ENCODE results near the gene CXADR.
"Not testable (repeated sequence)": the region's sequence is repeated elsewhere in the genome, so short reads cannot be mapped to it uniquely, and the experiment has no call there.

CXADR gene

GRCh38 chr21:17523007-17523451, 10.2 kb downstream of the CXADR start:
- Histone ChIP-seq H3K4me3 (ENCODE audit: low read length) (no peak overlapping the region), H4K20me1 (ENCODE audit: control insufficient read depth, insufficient read depth, low read depth, low read length) (no peaks in the 10 kb centered on the region), H3K9me3 (ENCODE audit: control insufficient read depth, insufficient read depth, low read length) (no peaks in the 10 kb centered on the region), H3K27me3 (ENCODE audit: control insufficient read depth, low read length) (no peaks in the 10 kb centered on the region), H3K4me2 (ENCODE audit: low read length) (no peak overlapping the region), H3K27ac (ENCODE audit: low read depth, low read length) (no peak overlapping the region), H3F3A (ENCODE audit: control insufficient read depth, insufficient read depth) (no peaks in the 10 kb centered on the region), H3K9me2 (replicated peaks; ENCODE audit: control insufficient read depth, low read length) (no peaks in the 10 kb centered on the region), H3K4me1 (ENCODE audit: control insufficient read depth, low read length) (no peaks in the 10 kb centered on the region), H3K36me3 (ENCODE audit: control insufficient read depth, low read length) (no peaks in the 10 kb centered on the region), H3K79me2 (ENCODE audit: control insufficient read depth, low read length) (no peaks in the 10 kb centered on the region)
- TF ChIP-seq EZH2phosphoT487 (IDR thresholded peaks at IDR 0.05; ENCODE audit: borderline replicate concordance, low read length), result no peak
- no peak for TF ChIP-seq CTCF (IDR thresholded peaks at IDR 0.05; ENCODE audit: low read depth, low read length, poor library complexity, severe bottlenecking)

DNA sequence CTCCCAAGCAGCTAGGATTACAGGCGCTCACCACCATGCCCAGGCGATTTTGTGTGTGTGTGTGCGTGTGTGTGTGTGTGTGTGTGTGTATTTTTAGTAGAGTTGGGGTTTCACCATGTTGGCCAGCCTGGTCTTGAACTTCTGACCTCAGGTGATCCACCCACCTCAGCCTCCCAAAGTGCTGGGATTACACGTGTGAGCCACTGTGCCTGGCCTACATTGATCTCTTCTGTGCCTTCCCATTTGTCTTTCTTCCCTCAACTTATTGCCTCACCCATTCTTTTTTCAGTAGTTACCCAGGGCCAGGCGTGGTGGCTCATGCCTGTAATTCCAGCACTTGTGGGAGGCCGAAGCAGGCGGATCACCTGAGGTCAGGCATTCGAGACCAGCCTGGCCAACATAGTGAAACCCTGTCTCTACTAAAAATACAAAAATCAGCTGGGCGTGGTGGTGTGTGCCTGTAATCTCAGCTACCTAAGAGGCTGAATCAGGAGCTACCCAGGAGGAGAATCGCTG, 11.2 kb downstream of the CXADR start:
- not testable (repeated sequence) for H3K36me3 ChIP-seq (ENCODE audit: control insufficient read depth, low read length); H3F3A ChIP-seq (ENCODE audit: control insufficient read depth, insufficient read depth); H3K4me2 ChIP-seq (ENCODE audit: low read length); H3K79me2 ChIP-seq (ENCODE audit: control insufficient read depth, low read length); H3K27ac ChIP-seq (ENCODE audit: low read depth, low read length); H3K4me1 ChIP-seq (ENCODE audit: control insufficient read depth, low read length); H3K27me3 ChIP-seq (ENCODE audit: control insufficient read depth, low read length); H3K9me3 ChIP-seq (ENCODE audit: control insufficient read depth, insufficient read depth, low read length); H3K4me3 ChIP-seq (ENCODE audit: low read length); H3K9me2 ChIP-seq (replicated peaks; ENCODE audit: control insufficient read depth, low read length); H4K20me1 ChIP-seq (ENCODE audit: control insufficient read depth, insufficient read depth, low read depth, low read length)

- no peaks in the 10 kb centered on the region for H3F3A ChIP-seq (ENCODE audit: control insufficient read depth, insufficient read depth)
- no peak overlapping the region for H3K27ac ChIP-seq (ENCODE audit: low read depth, low read length)
- H3K4me2 ChIP-seq (ENCODE audit: low read length), result no peak overlapping the region
- no peaks in the 10 kb centered on the region for H3K9me3 ChIP-seq (ENCODE audit: control insufficient read depth, insufficient read depth, low read length)
- no peaks in the 10 kb centered on the region for H3K9me2 ChIP-seq (replicated peaks; ENCODE audit: control insufficient read depth, low read length)
- H3K79me2 ChIP-seq (ENCODE audit: control insufficient read depth, low read length), result no peaks in the 10 kb centered on the region
- no peaks in the 10 kb centered on the region for H3K36me3 ChIP-seq (ENCODE audit: control insufficient read depth, low read length)
- no peak overlapping the region for H3K4me3 ChIP-seq (ENCODE audit: low read length)
- no peaks in the 10 kb centered on the region for H4K20me1 ChIP-seq (ENCODE audit: control insufficient read depth, insufficient read depth, low read depth, low read length)
- H3K4me1 ChIP-seq (ENCODE audit: control insufficient read depth, low read length), result no peaks in the 10 kb centered on the region
- H3K27me3 ChIP-seq (ENCODE audit: control insufficient read depth, low read length), result no peaks in the 10 kb centered on the region
- no peak for TF ChIP-seq EZH2phosphoT487 (IDR thresholded peaks at IDR 0.05; ENCODE audit: borderline replicate concordance, low read length)
- no peak for TF ChIP-seq CTCF (IDR thresholded peaks at IDR 0.05; ENCODE audit: low read depth, low read length, poor library complexity, severe bottlenecking)
These were observed 11.8 kb downstream of the CXADR start for GRCh38 chr21:17524635-17525034.

- Histone ChIP-seq H3F3A (ENCODE audit: control insufficient read depth, insufficient read depth) (no peaks in the 10 kb centered on the region), H4K20me1 (ENCODE audit: control insufficient read depth, insufficient read depth, low read depth, low read length) (no peaks in the 10 kb centered on the region), H3K4me2 (ENCODE audit: low read length) (no peak overlapping the region), H3K79me2 (ENCODE audit: control insufficient read depth, low read length) (no peaks in the 10 kb centered on the region), H3K4me1 (ENCODE audit: control insufficient read depth, low read length) (no peaks in the 10 kb centered on the region), H3K27ac (ENCODE audit: low read depth, low read length) (no peak overlapping the region), H3K27me3 (ENCODE audit: control insufficient read depth, low read length) (no peaks in the 10 kb centered on the region), H3K36me3 (ENCODE audit: control insufficient read depth, low read length) (no peaks in the 10 kb centered on the region), H3K4me3 (ENCODE audit: low read length) (no peak overlapping the region), H3K9me3 (ENCODE audit: control insufficient read depth, insufficient read depth, low read length) (no peaks in the 10 kb centered on the region), H3K9me2 (replicated peaks; ENCODE audit: control insufficient read depth, low read length) (no peaks in the 10 kb centered on the region)
- TF ChIP-seq CTCF (IDR thresholded peaks at IDR 0.05; ENCODE audit: low read depth, low read length, poor library complexity, severe bottlenecking) (no peak), EZH2phosphoT487 (IDR thresholded peaks at IDR 0.05; ENCODE audit: borderline replicate concordance, low read length) (no peak)
These were observed 13.9 kb downstream of the CXADR start for GRCh38 chr21:17526776-17527175.

All from DOHH2 (cell line).